PC-3 (cell line): Measurements from ENCODE around the gene POLD2.

ENCODE experiments used
- EZH2 ChIP-seq: fragments of 300-600 bp; sonication (generic); IDR thresholded peaks from one replicate; pipeline ENCODE4 v1.6.1; 2017; ENCODE audit warnings: antibody characterized with exemption, mild to moderate bottlenecking, low read length; ENCODE audit not compliant: unreplicated experiment
- TF ChIP-seq, protein P1 (sequence below): fragments of 300-600 bp; sonication (generic); conservative IDR thresholded peaks from 2 replicates; pipeline ENCODE4 v1.5.1; 2017; ENCODE audit warnings: antibody characterized with exemption, low read depth, mild to moderate bottlenecking, low read length

DNA sequence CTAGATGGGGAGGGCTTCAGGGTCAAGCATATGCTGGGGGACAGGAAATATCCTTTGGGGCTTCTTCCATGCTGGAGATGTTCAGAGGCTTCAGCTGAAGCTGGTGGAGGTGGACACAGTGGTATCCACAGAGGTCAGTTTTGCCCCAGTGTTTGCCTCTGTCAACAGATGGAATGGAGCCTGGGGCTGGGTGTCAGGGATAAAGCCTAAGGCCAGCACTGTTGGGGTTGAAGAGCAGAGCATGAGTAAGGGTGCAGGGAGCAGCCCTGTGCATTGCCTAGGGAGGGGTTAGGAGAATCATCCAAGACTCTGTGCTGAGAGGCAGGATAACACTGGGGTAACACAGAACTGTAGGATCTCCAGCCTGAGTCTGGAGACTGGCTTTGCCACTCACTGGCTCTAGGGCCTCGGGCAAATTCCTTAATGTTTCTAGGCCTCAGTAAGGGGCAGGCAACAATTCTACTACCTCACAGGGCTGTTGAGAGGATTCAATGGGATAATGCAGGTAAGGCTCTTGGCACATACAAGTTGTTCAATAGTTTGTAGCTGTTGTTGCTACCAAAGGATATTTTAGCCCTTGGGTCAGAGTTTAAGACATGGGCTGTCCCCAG is 39.5 kb upstream of the POLD2 start:
- TF ChIP-seq EZH2: no peak
- TF ChIP-seq, protein P1, sequence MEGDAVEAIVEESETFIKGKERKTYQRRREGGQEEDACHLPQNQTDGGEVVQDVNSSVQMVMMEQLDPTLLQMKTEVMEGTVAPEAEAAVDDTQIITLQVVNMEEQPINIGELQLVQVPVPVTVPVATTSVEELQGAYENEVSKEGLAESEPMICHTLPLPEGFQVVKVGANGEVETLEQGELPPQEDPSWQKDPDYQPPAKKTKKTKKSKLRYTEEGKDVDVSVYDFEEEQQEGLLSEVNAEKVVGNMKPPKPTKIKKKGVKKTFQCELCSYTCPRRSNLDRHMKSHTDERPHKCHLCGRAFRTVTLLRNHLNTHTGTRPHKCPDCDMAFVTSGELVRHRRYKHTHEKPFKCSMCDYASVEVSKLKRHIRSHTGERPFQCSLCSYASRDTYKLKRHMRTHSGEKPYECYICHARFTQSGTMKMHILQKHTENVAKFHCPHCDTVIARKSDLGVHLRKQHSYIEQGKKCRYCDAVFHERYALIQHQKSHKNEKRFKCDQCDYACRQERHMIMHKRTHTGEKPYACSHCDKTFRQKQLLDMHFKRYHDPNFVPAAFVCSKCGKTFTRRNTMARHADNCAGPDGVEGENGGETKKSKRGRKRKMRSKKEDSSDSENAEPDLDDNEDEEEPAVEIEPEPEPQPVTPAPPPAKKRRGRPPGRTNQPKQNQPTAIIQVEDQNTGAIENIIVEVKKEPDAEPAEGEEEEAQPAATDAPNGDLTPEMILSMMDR: no peak
